ENCODE measurements around the gene PTPN4. TPM values are rescaled to one million over a fixed set of nuclear protein-coding genes. Genes with fewer than 3 reads are reported as not detected.

Gene PTPN4
- total and polyA plus RNA-seq, 9 of the 15 experiments (the other 6 are each of a cell fraction or from before 2014, with no cell fraction given): 5.0 to 32.8 (median 27.3) TPM

DNA sequence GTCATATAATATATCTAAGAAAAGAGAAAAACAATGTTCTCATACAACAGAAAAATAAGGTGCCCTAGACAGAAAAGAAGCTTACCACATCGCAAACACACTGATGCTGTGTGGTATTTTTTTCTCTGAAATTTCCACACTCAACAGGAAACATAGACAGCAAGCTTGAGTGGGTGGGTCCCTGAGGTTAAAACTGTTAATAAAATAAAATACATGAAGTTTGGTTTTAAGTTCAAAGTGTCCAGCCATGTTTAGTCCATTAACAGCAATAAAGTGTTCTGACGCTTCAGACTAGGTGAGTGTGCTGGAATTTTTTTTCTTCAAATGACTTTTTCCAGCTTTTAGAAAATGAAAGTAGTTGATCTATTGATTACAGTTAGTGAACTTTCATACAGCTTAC, 169.8 kb downstream of the PTPN4 start (continued):
- TF ChIP-seq MYNN (IDR thresholded peaks at IDR 0.05) (no peak), MYNN (CRISPR knock-in tag; IDR thresholded peaks at IDR 0.05) (no peak), TBP (optimal IDR thresholded peaks at IDR 0.05; ENCODE audit: low read depth, low read length) (no peak), TCF7L2 (IDR thresholded peaks at IDR 0.05; ENCODE audit: low read depth, low read length) (no peak), RBBP5 (IDR thresholded peaks at IDR 0.05; ENCODE audit: borderline replicate concordance, insufficient read depth, low read length, poor library complexity, severe bottlenecking) (no peak)

DNA sequence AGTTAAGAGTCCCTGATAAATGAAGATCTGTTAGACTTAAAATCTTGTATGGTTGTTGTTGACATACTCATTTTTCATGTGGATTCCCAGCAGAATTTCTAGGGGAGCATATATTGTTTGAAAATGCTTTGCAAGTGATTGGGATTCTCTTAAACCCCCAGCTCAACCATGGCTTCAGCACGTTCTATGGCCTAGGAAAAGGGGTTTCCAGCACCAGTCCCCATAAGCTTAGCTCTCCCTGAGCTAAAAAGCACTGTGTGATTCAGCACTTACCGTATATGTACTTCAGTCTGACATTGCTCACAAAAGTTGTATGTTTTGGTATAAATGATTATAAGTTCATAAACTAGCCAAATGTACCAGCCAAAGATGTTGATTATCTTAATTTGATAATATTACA, 173.1 kb downstream of the PTPN4 start:
- no peak overlapping the region for H3K9ac ChIP-seq (ENCODE audit: insufficient read depth in 1 of 2, low read depth in 2 of 2, low read length in 2 of 2)
- ChIA-PET CTCF (ENCODE audit: low intra/inter-chr PET ratio) (no interaction called here), POLR2A (no interaction called here)
- no peaks in the 10 kb centered on the region for H3K9me1 ChIP-seq (ENCODE audit: control insufficient read depth, insufficient read depth, low read length)
- no TSS peak for BruUV-seq (replicated peaks)
- ATAC-seq (no peak), DNase-seq (ENCODE audit: extremely low read depth in 1 of 4, low spot score in 3 of 4) (no peak), FAIRE-seq (no peak)
- no peaks in the 10 kb centered on the region for H3K27me3 ChIP-seq (ENCODE audit: control insufficient read depth in 2 of 2, insufficient read depth in 2 of 2, low read length in 2 of 2)
- in situ Hi-C loops (cut with MboI): no loop called here
- no peaks in the 10 kb centered on the region for H3K4me1 ChIP-seq (replicated peaks in 1 of 2; ENCODE audit: control insufficient read depth in 2 of 2, insufficient read depth in 2 of 2, low read length in 2 of 2)
- H3K27ac ChIP-seq (ENCODE audit: extremely low read depth, low read depth, low read length): no peak overlapping the region
- H3K4me2 ChIP-seq (ENCODE audit: insufficient read depth, low read length): no peak overlapping the region
- no peak overlapping the region for H3K4me3 ChIP-seq
- no peak overlapping the region for H2AFZ ChIP-seq (ENCODE audit: low read depth, low read length)
- no peaks in the 10 kb centered on the region for H3K9me3 ChIP-seq (replicated peaks; ENCODE audit: control insufficient read depth, insufficient read depth, low read depth, low read length)
- TF ChIP-seq, protein P1, sequence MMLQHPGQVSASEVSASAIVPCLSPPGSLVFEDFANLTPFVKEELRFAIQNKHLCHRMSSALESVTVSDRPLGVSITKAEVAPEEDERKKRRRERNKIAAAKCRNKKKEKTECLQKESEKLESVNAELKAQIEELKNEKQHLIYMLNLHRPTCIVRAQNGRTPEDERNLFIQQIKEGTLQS (IDR thresholded peaks at IDR 0.05): no peak
- TF ChIP-seq, protein P1 (CRISPR knock-in tag; conservative IDR thresholded peaks at IDR 0.05): no peak
- H4K20me1 ChIP-seq (replicated peaks; ENCODE audit: control insufficient read depth, insufficient read depth, low read length): no peaks in the 10 kb centered on the region
- no peaks in the 10 kb centered on the region for H3K79me2 ChIP-seq (ENCODE audit: control insufficient read depth, insufficient read depth, low read length)
- 100% methylated on average over 2 of the region's 2 CpGs for WGBS (ENCODE audit: insufficient coverage, low coverage, missing lambda C conversion rate)
- peaks cover 17% of the 10 kb centered on the region; the same call in 1 of the 3 replicates for H3K36me3 ChIP-seq (ENCODE audit: control insufficient read depth, insufficient read depth, low read length)
- intact Hi-C loops (cut with micrococcal nuclease): no loop called here

Data from K562 (cell line).